Keratinocyte (primary cell): ENCODE results near the gene MRM3. TPM values are rescaled to one million over a fixed set of nuclear protein-coding genes. Genes with fewer than 3 reads are reported as not detected.

Source experiments
- DNase-seq: peaks from one replicate; pipeline ENCODE4 v3.0.0-alpha.2; 2011; ENCODE audit warnings: low read depth, missing footprints, low spot score
- FAIRE-seq: peaks from 2 replicates; lab custom pipeline; 2011; peaks lifted over from hg19 to GRCh38; lab: Jason Lieb, UNC
- H2AFZ ChIP-seq: 2 replicates; pipeline ENCODE4 v1.6.0; 2012; ENCODE audit warnings: low read length, control low read depth, inconsistent platforms; ENCODE audit not compliant: control insufficient read depth
- H3K27ac ChIP-seq: 2 replicates; pipeline ENCODE4 v1.5.1; 2011; ENCODE audit warnings: low read length; ENCODE audit not compliant: control insufficient read depth, insufficient read depth
- H3K27me3 ChIP-seq: 3 replicates; pipeline ENCODE4 v1.6.0; 2011; ENCODE audit warnings: low read length; ENCODE audit not compliant: control insufficient read depth, insufficient read depth; ENCODE audit errors: extremely low read depth
- H3K36me3 ChIP-seq, 2 experiments: 2 replicates in 1 of 2; 3 replicates in 1 of 2; pipeline ENCODE4 v1.5.1; 2011; ENCODE audit warnings: low read length in 2 of 2, mild to moderate bottlenecking in 1 of 2; ENCODE audit not compliant: control insufficient read depth in 2 of 2, insufficient read depth in 2 of 2; ENCODE audit errors: extremely low read depth in 1 of 2
- H3K4me1 ChIP-seq: 3 replicates; pipeline ENCODE4 v1.5.1; 2011; ENCODE audit warnings: low read length; ENCODE audit not compliant: control insufficient read depth, insufficient read depth; ENCODE audit errors: extremely low read depth
- H3K4me2 ChIP-seq: 3 replicates; pipeline ENCODE4 v1.6.0; 2011; ENCODE audit warnings: low read depth, low read length; ENCODE audit not compliant: control insufficient read depth, insufficient read depth; ENCODE audit errors: extremely low read depth
- H3K4me3 ChIP-seq, 3 experiments: fragments of 200-600 bp in 1 of 3; sonication (generic) in 1 of 3; 2 replicates in 2 of 3; 3 replicates in 1 of 3; pipeline ENCODE4 v1.5.1; 2011 to 2016; ENCODE audit warnings: low read length in 3 of 3, mild to moderate bottlenecking in 3 of 3, control low read depth in 2 of 3, inconsistent platforms in 1 of 3, low read depth in 1 of 3, mixed read lengths in 1 of 3, mixed run types in 1 of 3, moderate library complexity in 1 of 3; ENCODE audit not compliant: control insufficient read depth in 2 of 3, insufficient read depth in 2 of 3; ENCODE audit errors: extremely low read depth in 1 of 3
- H3K79me2 ChIP-seq: 2 replicates; pipeline ENCODE4 v1.6.0; 2012; ENCODE audit warnings: low read length; ENCODE audit not compliant: control insufficient read depth, insufficient read depth
- H3K9ac ChIP-seq: 3 replicates; pipeline ENCODE4 v1.6.0; 2011; ENCODE audit warnings: low read length; ENCODE audit not compliant: control insufficient read depth, insufficient read depth; ENCODE audit errors: extremely low read depth
- H3K9me1 ChIP-seq: 3 replicates; pipeline ENCODE4 v1.6.0; 2011; ENCODE audit warnings: low read length; ENCODE audit not compliant: control insufficient read depth, insufficient read depth; ENCODE audit errors: extremely low read depth
- H3K9me3 ChIP-seq: 2 replicates; pipeline ENCODE4 v1.5.1; 2012; ENCODE audit warnings: low read depth, low read length; ENCODE audit not compliant: control insufficient read depth
- H4K20me1 ChIP-seq: 3 replicates; pipeline ENCODE4 v1.6.0; 2011; ENCODE audit warnings: low read length; ENCODE audit not compliant: control insufficient read depth, insufficient read depth; ENCODE audit errors: extremely low read depth
- EZH2 ChIP-seq: IDR thresholded peaks from one replicate; pipeline ENCODE4 v1.6.1; 2012; ENCODE audit warnings: inconsistent platforms, mild to moderate bottlenecking, low read length, moderate library complexity
- dilution Hi-C: fragments of 300-500 bp; cut with MboI; formaldehyde crosslinking; loops from one replicate; pipeline ENCODE4 v1.7.0; 2020; ENCODE audit warnings: low sequenced_read_pairs; ENCODE audit not compliant: extremely low pct_ligation_motif_present
- polyA plus RNA-seq, 5 experiments: library from polyadenylated mRNA; depleted of rRNA in 3 of 5; stranded (reverse) in 3 of 5; stranded (forward) in 1 of 5; unstranded in 1 of 5; fragments of >200 nt; gene quantifications; 1 replicate in 1 of 5; 2 replicates in 3 of 5; 3 replicates in 1 of 5; pipeline versions ENCODE4 v1.2.1 to v1.2.3, GENCODE V29; 2011 to 2012; ENCODE audit warnings: missing spikeins in 2 of 5, low read depth in 1 of 5, low replicate concordance in 1 of 5
- TF ChIP-seq, protein P1 (sequence below), 3 experiments: IDR thresholded peaks in 1 of 3; conservative IDR thresholded peaks in 1 of 3; optimal IDR thresholded peaks in 1 of 3; 2 replicates in 2 of 3; 3 replicates in 1 of 3; pipeline versions ENCODE3 to v1.5.1; 2011; ENCODE audit warnings: low read length in 3 of 3, mild to moderate bottlenecking in 3 of 3, moderate library complexity in 2 of 3, control low read depth in 1 of 3, inconsistent platforms in 1 of 3; ENCODE audit not compliant: insufficient read depth in 2 of 3; ENCODE audit errors: extremely low read depth in 1 of 3

Gene MRM3
- polyA plus RNA-seq, 1 donor (not counting 4 experiments of a cell fraction or from before 2014, with no cell fraction given), result 15.5 TPM

DNA sequence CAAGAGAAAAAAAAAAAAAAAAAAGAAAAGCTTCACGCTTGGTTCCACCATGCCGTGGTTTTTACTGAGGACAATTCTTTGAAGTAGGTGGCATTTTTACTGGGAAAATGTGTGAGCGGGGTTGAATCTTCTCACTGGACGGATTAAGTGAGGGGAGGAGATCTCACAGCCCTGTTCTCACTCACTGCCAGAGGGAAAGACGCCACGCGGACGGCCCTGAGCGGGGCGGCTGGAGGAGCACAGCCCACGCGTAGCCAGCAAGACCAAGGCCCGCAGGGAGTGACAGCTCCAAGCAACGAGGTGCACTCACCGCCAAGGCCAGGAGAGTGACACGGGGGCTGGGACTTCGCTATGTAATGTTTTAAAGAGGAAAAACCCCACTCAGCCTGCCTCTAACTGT is 43.1 kb downstream of the MRM3 start:
- no peak overlapping the region for H3K4me2 ChIP-seq
- H4K20me1 ChIP-seq, result peaks cover 4% of the 10 kb centered on the region
- no peak overlapping the region for H3K27ac ChIP-seq
- dilution Hi-C loops, result no loop called here
- TF ChIP-seq, protein P1, sequence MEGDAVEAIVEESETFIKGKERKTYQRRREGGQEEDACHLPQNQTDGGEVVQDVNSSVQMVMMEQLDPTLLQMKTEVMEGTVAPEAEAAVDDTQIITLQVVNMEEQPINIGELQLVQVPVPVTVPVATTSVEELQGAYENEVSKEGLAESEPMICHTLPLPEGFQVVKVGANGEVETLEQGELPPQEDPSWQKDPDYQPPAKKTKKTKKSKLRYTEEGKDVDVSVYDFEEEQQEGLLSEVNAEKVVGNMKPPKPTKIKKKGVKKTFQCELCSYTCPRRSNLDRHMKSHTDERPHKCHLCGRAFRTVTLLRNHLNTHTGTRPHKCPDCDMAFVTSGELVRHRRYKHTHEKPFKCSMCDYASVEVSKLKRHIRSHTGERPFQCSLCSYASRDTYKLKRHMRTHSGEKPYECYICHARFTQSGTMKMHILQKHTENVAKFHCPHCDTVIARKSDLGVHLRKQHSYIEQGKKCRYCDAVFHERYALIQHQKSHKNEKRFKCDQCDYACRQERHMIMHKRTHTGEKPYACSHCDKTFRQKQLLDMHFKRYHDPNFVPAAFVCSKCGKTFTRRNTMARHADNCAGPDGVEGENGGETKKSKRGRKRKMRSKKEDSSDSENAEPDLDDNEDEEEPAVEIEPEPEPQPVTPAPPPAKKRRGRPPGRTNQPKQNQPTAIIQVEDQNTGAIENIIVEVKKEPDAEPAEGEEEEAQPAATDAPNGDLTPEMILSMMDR (optimal IDR thresholded peaks at IDR 0.05 in 1 of 3, IDR thresholded peaks at IDR 0.05 in 1 of 3, conservative IDR thresholded peaks at IDR 0.05 in 1 of 3; ENCODE audit: extremely low read depth in 1 of 3, insufficient read depth in 2 of 3, low read length in 3 of 3), result no peak
- no peak for TF ChIP-seq EZH2
- H3K4me3 ChIP-seq, result no peak overlapping the region
- FAIRE-seq (no peak), DNase-seq (no peak)
- H3K9me3 ChIP-seq, result no peaks in the 10 kb centered on the region
- H2AFZ ChIP-seq, result no peak overlapping the region
- H3K9me1 ChIP-seq, result no peaks in the 10 kb centered on the region
- peaks cover 15 to 17% of the 10 kb centered on the region in 2 experiments for H3K36me3 ChIP-seq
- no peaks in the 10 kb centered on the region for H3K4me1 ChIP-seq
- H3K9ac ChIP-seq, result no peak overlapping the region
- no peaks in the 10 kb centered on the region for H3K27me3 ChIP-seq
- peaks cover 28% of the 10 kb centered on the region for H3K79me2 ChIP-seq

- no peak overlapping the region for H3K9ac ChIP-seq
- H3K9me3 ChIP-seq, result no peaks in the 10 kb centered on the region
- FAIRE-seq (no peak), DNase-seq (no peak)
- peaks cover 4% of the 10 kb centered on the region for H4K20me1 ChIP-seq
- H3K27me3 ChIP-seq, result no peaks in the 10 kb centered on the region
- no peak overlapping the region for H3K27ac ChIP-seq
- no peak overlapping the region for H3K4me3 ChIP-seq
- H3K4me1 ChIP-seq, result no peaks in the 10 kb centered on the region
- H3K4me2 ChIP-seq, result no peak overlapping the region
- H3K79me2 ChIP-seq, result peaks cover 38% of the 10 kb centered on the region
- H3K9me1 ChIP-seq, result no peaks in the 10 kb centered on the region
- no peak overlapping the region for H2AFZ ChIP-seq
- TF ChIP-seq EZH2, result no peak
- TF ChIP-seq, protein P1 (optimal IDR thresholded peaks at IDR 0.05 in 1 of 3, IDR thresholded peaks at IDR 0.05 in 1 of 3, conservative IDR thresholded peaks at IDR 0.05 in 1 of 3; ENCODE audit: extremely low read depth in 1 of 3, insufficient read depth in 2 of 3, low read length in 3 of 3), result no peak
- peaks cover 15% of the 10 kb centered on the region in 2 experiments for H3K36me3 ChIP-seq
- dilution Hi-C loops, result no loop called here
Observed at GRCh38 chr17:826778-827177, 44.6 kb downstream of the MRM3 start.
